ENCODE results near the gene HOXA10.
A peak's percentile ranks its signal among the peaks of the same experiment; 100 is the strongest.

The HOXA10 gene

DNA sequence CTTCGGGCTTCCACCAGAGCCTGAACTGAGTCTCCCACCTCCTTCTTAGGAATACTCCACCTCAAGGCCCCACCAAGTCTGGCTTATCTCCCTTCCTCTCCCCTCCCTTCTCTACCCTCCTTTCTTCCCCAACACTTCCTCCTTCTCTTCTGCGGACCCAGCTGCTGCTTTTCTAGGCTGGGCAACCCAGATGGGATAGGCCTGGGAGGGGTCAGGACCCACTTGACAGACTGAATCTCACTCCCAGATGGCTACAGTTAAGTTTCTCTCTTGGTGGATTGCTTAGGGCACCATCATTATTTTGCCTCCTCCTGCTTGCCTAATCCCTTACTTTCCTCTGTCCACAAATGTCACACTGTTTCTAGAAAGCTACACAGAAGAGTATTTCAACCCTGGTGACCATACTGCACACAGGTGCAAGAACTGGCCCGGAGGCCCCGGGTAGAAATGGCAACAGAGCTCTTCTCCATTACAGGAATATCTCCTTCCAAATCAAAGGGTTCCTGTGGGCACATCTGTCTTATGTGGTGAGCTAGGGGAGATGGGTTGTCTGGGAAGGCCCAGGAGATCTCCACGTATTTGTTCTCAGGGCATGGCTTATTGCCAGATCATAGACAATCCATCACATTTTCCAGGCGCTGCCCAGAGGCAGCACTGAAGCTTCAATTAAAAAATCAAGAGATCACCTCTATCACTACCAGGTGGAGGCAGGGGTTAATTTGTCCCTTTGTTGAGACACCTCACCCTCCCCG lies 16.1 kb upstream of the HOXA10 start:
- no peak for DNase-seq (ENCODE audit: low read depth)

DNA sequence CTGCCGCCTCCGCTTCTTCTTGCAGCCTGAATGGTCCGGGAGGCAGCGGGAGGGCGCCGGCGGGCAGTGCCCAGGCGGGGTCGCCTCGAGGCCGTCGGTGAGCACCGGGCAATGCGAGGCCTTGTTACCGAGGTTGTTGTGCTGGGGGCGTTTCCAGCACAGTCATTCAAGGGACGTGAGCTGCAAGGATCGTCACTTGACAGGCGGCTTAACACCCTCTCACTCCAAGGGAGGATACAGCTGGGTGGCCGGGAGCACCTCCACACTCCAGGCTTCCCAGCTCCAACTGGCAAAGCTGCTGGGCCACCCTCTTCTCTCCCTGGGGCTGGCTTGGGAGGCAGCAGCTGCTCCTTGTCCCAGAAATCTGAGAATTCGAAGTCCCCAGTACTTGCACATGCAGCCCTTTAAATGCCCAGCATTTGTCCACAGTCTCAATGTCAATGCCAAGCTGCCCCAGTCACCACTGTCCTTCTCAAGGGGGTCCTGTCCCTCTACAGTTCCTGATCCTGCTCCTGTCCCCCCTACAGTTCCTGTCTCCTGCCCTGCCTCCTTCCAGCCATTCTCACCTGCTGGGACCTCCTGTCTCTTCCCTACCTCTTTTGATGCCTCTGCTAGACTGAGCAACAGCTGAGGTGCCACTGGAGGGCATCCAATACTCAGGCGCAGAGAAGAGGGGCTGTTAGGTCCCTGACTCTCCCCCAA lies 15.3 kb upstream of the HOXA10 start:
- no peak for DNase-seq (ENCODE audit: low read depth)

DNA sequence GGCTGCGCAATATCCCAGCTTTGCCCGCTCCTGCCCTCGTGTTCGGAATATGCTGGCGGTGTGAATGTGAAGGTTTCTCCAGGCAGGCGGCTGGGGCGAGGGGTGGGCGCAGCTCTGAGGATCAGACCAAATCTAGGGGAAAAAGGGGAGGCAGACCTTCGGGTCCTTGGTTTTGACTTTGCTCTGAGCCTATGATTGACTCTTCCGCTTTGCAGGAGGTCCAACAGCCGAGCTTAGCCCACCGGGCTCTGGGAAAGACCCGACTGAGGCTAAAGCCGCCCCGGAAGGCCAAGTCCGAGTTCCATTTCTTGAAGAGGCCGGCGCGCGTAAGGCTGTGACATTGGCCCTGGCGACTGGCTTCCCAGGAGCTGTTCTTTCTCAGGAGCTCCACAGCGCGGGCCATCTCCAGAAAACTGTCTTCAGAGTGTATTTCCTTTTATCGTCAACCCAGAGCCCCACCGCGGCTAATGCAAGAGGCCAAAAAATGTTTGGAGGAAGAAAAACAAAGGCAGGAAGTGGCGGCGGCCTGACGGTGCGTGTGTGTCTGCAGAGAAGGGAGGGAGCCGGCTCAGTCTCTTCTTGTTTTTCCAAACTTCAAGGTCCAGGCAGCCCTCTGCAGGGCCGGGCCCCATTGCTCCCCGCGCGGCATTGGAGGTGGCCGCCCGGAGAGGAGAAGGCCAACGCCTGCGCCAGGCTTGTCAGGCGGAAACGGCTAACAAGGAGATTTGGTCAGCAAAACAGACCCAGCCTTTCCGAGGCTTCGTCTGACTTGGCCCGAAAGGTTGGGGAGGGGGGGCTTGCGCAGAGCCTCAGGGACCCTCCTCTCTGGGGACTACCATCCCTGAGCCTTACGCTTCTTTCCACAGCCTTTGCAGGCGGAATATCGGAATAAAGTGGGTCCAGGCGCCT lies 14.5 kb upstream of the HOXA10 start:
- DNase-seq (ENCODE audit: low read depth): no peak

DNA sequence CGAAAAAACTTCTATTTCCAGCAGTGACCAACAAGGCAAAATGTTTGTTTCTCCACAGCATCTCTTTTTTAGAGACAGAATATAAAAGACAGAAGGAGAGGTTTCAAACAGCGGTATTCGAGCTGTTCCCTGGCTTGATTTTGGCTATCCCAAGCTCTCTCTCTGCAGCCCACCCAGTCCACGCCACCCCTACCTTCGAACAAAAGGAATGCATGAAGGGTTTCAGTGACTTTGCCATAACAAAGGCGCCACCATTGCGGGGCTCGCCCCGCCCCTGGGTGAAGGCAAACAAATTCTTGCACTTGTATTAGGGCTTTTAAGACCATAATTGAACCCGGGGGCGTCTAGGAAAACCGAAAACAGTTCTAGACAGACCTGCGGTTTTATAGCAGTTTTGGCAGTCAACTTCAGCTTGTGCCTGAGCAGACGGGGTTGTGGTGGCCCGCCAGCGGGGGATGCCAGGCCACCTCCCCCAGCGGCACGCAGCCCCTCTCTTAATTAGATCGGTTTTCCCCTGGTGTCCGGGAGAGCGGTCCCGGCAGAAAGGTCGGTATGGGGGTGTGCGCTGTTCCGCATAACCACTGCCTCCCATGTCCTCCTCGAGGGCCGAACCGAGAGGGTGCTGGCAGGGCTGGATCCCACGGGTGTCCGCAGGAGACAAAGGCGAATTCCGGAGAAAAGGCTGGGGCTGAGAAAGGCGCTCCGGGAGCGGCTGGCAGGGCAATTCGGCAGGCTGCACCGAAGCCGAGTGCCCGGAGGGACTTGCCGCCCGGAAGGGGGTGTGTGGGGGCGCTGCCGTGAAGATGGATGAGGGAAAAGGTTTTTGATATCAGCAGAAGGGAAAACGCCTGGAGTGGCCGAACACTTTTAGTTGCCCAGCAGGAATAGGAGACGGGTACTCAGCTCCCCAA lies 13.6 kb upstream of the HOXA10 start:
- DNase-seq (ENCODE audit: low read depth): no peak

DNA sequence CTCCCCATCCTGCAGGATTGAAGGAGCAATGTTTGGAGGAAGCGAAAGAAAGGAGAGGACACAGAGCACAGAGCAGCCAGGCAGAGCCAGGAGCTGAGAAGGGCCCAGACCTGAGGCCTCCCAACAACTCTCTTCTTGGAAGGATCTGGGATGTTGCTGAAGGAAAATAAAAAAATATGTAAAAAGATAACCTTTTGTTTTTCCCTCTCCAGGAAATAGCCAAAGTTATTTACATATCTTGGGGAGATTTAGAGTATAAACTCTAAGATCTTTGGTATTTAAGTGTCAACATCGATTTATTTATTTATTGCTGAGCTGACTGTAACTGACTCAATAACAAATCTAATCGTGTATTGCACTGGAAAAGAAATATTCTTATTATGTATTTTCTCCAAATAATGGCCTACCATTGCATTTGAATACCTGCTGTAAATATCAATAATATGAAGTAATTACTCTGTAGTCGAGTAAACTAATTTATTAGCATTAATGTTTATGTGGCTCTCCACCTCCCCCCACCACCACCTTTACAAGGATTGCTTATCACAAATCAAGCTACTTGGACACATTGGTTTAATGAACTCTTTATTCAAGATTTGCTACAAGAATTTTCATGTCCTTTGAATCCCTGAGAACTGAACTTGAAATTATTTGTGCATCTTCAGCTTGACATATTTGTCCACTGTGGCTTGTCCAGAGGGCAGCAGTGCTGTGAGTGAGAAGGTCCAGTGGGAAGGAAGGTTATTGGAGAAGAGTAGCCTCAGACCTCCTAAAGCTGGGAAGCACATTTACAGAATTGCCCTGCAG lies 12.8 kb upstream of the HOXA10 start:
- DNase-seq (ENCODE audit: low read depth): no peak

DNA sequence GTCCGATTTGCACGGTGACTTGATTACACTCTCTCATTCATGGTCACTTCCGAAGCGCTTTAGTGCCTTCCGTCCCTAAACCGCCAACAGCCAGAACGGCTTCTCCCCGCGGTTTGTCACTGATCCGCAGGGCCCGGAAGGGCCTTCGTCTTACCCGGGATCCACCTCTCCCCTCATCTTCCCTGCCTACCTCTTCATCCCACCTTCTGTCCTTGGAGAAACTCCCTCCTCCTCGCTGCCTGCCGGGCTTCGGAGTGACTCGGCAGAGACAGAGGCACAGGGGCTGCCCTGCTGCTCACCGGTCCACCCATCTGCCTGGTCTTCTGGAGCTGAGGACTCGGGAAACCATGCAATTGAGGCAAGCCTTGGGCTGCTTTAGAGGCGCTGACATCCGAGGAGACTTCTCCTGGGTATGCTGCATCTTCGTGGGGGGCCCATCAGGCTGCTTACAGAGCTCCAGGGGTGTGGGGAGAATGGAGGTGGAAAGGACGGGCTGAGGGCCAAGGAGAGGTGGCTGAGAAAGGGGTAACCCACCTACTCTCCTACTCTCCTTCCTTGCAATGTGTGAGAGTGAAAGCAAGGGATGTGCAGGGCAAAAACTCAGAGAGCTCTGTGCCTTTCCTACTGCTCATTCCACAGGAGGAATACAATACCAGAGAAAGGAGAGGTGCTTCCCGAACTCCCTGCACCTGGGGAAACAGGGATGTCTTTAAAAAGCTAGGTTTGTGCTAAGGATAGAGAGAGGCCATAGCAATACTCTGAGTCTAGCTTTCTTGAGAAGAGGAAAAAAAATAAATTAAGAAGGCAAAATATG lies 11.9 kb upstream of the HOXA10 start:
- DNase-seq (ENCODE audit: low read depth): no peak

DNA sequence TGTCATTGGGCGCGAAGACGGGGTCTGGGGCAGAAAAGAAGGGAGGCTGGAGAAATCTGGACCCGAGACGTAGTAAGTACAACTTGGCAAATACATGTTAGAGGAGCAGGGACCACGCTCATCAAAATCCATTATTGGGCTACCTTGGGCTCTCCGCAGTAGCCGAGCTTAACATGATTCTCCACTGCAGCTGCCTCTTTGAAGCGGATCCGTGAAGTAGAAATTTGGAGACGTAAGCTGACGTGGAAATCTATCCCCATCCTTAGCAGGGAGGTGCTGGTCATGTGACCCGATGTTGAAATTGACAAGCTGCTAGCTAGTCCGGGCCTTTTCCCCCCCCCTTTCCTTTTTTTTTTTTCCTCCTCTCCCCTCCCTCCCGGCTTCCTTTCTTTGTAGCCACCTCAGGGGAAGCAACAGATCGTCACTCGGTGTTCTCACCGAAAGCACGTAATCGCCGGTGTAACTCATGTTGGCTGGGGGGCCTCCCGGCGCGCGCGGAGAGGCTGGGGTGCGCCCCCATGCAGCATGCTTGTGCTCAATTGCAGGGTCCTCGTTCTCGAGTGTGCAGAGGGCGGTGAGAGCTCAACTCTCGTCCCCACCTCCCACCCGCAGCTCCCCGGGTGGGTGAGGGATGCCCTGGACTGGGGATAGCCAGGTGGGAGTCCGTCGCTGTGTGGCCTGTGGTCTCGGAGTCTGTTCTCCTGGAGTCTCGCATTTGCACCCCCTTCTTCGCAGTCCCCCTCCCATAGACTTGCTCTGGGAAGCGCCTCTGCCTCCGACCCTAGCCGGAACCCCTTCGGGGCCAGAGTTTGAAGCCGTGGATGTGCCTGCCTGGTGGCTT lies 11.1 kb upstream of the HOXA10 start, which contains the start of gene HOXA11:
HOXA11 (minus strand) TSS at position 220 of the 841 bp plus-strand sequence; CDS start at position 132, 88 bp downstream.
- DNase-seq (ENCODE audit: low read depth): no peak

DNA sequence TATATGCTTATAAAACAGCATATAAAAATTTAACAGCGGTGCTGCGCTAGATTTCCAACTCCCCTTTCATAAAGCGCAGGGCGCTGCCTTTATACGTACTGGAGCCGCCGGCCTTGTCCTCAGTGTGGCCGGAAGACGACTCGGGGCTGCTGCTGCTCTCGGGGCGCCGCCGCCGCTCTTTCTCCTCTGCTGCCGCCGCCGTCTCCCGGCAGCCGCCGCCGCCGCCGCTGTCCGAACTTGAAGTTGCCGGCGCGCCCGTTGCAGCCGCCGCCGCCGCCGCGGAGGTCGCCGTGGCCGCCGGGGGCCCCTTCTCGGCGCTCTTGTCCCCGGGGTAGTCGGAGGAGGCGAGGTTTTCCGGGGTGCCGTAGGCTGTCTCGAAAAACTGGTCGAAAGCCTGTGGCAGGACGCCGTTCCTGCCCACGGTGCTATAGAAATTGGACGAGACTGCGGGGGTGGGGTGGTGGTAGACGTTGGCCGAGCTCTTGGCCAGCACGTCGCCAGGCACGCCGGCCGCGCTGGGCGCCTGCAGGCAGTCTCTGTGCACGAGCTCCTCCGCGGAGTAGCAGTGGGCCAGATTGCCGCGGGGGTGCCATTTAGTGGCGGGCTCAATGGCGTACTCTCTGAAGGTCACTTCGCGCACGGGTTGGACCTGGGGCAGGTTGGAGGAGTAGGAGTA lies 10.4 kb upstream of the HOXA10 start:
- DNase-seq (ENCODE audit: low read depth): no peak

DNA sequence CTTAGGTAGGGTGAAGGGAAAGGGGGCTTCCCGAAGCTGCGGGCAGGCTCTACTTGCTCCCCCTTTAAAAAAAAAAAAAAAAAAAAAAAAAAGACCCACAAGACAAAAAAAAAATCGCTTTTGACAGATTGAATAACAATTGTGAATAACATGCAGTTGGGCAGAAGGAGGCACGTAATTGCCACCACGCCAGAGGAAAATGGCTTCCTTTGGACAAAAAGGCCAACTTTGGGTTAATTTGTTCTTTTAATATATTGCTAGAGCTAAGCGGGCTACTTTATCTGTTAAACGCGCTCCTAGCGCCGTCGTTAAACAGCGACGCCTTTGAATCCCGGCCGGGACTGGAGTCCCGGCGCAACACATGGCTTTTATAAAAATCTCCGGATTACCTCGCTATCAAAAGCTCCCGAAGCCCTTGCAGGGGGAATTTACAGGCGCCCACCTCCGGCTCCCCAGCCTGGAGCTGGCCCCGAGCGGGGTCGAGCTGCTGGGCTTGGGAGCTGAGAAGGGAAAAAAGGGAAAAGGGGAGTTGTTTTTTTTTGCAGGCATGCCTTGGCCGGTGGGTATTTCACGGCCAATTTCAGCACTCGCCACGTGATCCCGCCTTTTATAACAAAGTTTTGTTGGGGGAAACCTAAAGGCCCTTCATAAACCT lies 9.7 kb upstream of the HOXA10 start:
- DNase-seq (ENCODE audit: low read depth): no peak

DNA sequence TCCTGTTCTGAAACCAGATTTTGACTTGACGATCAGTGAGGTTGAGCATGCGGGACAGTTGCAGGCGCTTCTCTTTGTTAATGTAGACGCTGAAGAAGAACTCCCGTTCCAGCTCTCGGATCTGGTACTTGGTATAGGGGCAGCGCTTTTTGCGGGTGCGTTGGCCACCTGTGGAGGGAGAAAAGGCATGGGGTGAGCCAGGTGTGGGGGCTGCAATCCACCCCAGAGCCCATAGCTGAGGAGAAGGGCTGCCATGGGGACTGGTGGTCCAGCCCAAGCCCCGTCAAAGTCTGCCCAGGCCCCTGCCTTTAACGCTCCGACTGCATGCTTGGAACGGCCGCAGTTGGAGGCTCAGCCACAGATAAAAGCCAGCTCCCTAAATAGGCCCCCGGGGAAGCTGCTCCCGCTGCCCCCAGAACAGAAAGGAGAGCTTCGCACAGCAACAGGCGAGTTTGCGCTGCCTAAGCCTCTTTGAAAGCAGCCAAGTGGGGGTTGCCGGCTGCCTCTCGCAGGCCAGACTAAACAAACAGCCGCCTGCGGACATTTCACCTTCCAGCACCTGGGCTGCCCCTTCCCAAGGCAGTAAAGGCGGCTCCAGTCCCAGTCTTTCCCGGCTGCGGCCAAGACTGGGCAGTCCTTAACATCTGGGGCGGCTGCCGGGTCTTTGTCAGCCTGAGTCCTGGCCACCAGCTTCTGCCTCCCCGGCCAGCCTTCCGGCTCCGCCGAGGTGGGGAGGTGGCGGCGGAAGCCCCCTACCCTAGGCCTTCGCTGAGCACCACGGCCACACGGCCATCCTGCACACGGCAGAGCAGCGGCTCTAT lies 9.0 kb upstream of the HOXA10 start:
- no peak for DNase-seq (ENCODE audit: low read depth)

DNA sequence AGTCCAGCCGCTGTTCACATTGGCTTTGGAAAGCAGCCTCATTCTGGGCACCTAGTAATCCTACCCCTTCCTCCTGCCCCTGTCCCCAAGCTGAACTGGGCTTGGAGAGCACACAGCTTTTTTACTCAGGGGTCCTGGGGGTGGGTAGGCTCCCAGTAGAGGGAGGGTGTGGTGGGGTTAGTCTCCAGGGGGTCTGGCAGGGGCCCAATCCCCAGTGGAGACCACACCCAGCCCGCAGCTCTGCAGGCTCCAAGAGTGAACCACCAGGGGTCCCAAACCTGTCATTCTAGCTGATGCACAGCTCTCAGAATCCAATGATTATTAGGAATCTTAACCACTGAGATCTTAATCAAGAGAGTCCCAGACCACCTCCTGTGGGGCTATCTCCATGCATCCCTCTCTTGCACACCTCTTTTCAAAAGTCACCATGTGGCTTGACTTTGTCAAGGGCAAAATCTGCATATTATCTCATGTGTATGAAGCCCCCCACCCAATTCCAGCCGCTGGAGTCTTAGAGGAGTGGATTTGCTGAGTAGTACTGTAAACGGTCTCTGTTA lies 8.2 kb upstream of the HOXA10 start:
- DNase-seq (ENCODE audit: low read depth): no peak

DNA sequence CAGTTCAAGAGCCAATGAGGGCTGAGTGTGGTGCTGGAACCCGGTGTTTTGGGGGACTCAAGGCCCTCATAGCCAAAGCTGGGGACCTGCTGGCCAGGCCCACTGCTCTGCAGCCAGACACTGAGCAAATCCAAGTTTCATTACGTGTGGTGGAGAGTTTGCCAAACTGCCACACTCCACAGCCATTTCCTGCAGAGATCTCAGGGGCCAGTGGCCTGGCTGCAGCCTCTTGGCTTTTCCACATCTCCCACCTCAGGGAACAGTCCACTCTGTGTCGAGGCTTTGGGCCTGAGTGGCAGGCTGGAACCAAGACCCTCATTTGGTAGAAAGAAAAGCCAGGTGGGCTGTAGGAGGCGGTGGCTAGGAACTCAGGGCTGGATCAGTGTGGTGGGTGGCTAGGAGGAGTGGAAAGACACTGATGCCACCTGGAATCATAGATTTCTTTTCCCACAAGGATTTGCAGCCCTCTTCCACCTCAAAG lies 7.7 kb upstream of the HOXA10 start:
- DNase-seq (ENCODE audit: low read depth): no peak

DNA sequence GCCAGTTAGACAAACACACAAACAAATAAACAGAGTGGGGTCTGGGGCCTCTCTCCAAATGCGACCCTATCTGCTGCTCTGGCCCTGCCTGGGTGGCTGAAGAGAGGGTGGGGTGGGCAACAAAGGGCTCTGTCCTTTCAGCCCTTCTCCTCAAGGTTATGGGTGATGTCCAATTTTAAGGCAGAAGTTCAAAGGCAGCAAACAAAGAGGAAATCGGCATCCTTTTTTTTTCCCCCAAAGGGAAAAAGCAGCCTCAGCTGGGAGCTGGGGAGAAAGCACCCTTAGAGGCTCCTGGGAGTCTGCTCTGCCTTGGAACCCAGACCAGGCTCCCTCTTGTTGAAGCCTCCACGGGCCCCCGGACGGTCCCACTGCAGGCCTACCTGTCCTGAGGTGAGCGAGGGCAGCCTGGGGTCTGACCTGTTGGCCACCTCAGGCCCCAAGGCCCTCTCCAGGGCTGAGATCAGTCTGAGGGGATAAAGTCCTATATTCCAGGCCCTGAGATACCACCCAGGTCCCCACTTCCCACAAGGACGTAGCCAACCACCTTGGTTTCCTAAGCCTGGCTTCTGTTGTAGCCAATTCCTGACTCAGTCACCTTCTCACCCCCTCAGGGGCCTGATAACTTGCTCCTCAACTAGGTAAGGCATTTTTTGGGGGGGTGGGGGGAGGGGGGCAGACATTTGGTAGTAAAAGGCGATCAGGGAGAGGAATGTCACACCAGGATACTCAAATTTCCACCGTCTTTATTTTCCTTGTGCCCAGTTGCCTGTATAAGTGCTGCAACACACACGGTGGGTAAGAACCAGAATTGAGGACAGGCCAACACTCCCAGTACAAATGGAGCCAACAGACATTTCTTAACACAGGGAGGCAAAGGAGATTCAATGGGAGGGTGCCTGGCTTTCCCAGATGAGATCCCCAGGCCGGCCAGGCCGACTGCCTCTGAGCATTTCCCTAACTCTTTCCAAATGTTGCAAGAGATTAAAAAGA lies 6.6 kb upstream of the HOXA10 start:
- no peak for DNase-seq (ENCODE audit: low read depth)

DNA sequence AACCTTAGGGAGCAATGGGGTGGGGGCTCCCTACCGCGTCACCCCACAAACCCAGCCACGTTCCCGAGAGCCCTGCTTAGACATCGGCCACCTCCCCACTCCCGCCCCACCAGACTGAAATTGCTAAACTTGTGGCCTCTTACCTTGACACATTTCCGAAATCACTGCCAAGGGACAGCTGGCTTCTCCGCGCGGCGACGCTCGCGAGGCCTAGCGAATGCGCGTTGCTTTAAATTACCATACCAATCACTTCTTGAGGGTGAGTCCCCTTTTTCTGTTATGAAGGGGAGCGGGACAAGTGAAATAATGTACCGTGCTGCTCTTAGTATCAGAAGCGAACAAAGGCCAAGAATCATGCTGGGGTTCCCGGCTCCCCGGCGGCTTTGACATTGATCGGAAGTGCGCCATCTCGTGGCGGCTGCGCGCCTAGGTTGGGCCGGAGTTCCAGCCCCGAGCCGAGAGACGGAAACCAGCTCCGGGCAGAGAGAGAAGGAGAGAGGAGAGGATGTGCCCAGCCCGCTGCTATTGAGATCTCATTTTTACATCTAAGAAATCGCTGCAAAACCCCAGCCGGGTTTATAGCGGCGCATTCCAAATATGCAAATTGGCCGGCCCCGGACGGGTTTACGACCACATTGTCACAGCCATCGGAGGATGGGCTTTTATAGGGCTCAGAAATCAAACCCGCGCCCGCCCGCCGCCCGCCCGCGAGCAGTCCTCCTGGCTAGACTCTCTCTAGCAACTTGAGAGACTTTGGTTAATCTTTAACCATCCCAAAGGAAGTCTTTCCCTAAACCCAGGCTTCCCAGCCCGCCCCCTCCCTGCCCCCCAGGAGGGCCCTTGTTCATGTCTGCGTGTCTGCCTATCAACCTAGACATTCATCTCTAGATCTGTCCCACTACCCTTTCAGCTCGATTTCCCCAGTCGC lies 5.6 kb upstream of the HOXA10 start:
- peak; percentile 61 for DNase-seq (ENCODE audit: low read depth)

All from activated T-cell treated with anti-CD3 and anti-CD28 coated beads for 1 hour (primary cell).